Upper lobe of left lung (tissue), 4 donors: Measurements from ENCODE around the gene ARID5A.

Experiments used
- CTCF ChIP-seq, 6 experiments: fragments of 450-650 bp in 4 of 6; fragments of 200-600 bp in 2 of 6; sonication (generic) in 2 of 6; IDR thresholded peaks; one replicate each; pipeline ENCODE4 v1.5.1; 2016 to 2019; ENCODE audit warnings: antibody characterized with exemption in 6 of 6
- POLR2A ChIP-seq, 4 donors: fragments of 450-650 bp; IDR thresholded peaks; one replicate each; pipeline ENCODE4 v1.5.1; 2016 to 2017; ENCODE audit warnings: antibody characterized with exemption in 4 of 4, mild to moderate bottlenecking in 2 of 4
- POLR2AphosphoS5 ChIP-seq, 2 donors: sonication (generic); formaldehyde crosslinking; IDR thresholded peaks; one replicate each; pipeline ENCODE4 v1.5.1; 2017; ENCODE audit warnings: antibody characterized with exemption in 2 of 2

GRCh38 chr2:96509114-96509846, 27.3 kb upstream of the ARID5A start:
- TF ChIP-seq POLR2A (IDR thresholded peaks at IDR 0.05) = no peak
- TF ChIP-seq CTCF (IDR thresholded peaks at IDR 0.05) = peak; percentile 98 to 99 (median 99)
- TF ChIP-seq POLR2AphosphoS5 (IDR thresholded peaks at IDR 0.05) = no peak
